Endodermal cell (in vitro differentiated cells): Measurements from ENCODE around the gene CDKN3. TPM values are rescaled to one million over a fixed set of nuclear protein-coding genes. Genes with fewer than 3 reads are reported as not detected.

Experiments
- DNase-seq: peaks from one replicate; pipeline ENCODE4 v3.0.0-alpha.2; 2017
- H3K27ac ChIP-seq: 2 replicates; pipeline ENCODE4 v1.5.1; 2013; ENCODE audit warnings: mild to moderate bottlenecking, low read depth, low read length, moderate library complexity
- H3K27me3 ChIP-seq: 2 replicates; pipeline ENCODE4 v1.6.1; 2013; ENCODE audit warnings: mild to moderate bottlenecking, low read length, moderate library complexity; ENCODE audit not compliant: insufficient read depth, control insufficient read depth, poor library complexity, severe bottlenecking
- H3K36me3 ChIP-seq: 2 replicates; pipeline ENCODE4 v1.7.0; 2013; ENCODE audit warnings: mild to moderate bottlenecking, low read length, moderate library complexity; ENCODE audit not compliant: control insufficient read depth, insufficient read depth
- H3K4me1 ChIP-seq: one replicate; pipeline ENCODE4 v1.7.0; 2013; ENCODE audit warnings: low read length; ENCODE audit not compliant: control insufficient read depth, insufficient read depth
- H3K4me3 ChIP-seq: 2 replicates; pipeline ENCODE4 v1.5.1; 2013; ENCODE audit warnings: mild to moderate bottlenecking, low read length, moderate library complexity
- H3K9ac ChIP-seq: 2 replicates; pipeline ENCODE4 v1.6.1; 2013; ENCODE audit warnings: mild to moderate bottlenecking, low read length, moderate library complexity; ENCODE audit not compliant: poor library complexity, severe bottlenecking; ENCODE audit errors: extremely low read depth
- H3K9me3 ChIP-seq: 2 replicates; pipeline ENCODE4 v1.6.1; 2013; ENCODE audit warnings: mild to moderate bottlenecking, low read length, moderate library complexity; ENCODE audit not compliant: control insufficient read depth
- H3K27ac Mint-ChIP-seq: 2 replicates; pipeline ENCODE4 v1.8.0; 2020; ENCODE audit warnings: mixed read lengths
- H3K27me3 Mint-ChIP-seq: 2 replicates; pipeline ENCODE4 v1.8.0; 2021; ENCODE audit warnings: mild to moderate bottlenecking, mixed read lengths; ENCODE audit not compliant: insufficient read depth
- H3K36me3 Mint-ChIP-seq: 2 replicates; pipeline ENCODE4 v1.8.0; 2020; ENCODE audit warnings: low read depth, mixed read lengths
- H3K4me1 Mint-ChIP-seq: 2 replicates; pipeline ENCODE4 v1.8.0; 2020; ENCODE audit warnings: mixed read lengths
- H3K4me3 Mint-ChIP-seq: 2 replicates; pipeline ENCODE4 v1.8.0; 2020; ENCODE audit warnings: mild to moderate bottlenecking, moderate library complexity, mixed read lengths
- H3K9me3 Mint-ChIP-seq: 2 replicates; pipeline ENCODE4 v1.8.0; 2020; ENCODE audit warnings: mild to moderate bottlenecking, mixed read lengths
- CTCF ChIP-seq: fragments of 200-600 bp; sonication (generic); conservative IDR thresholded peaks from 2 replicates; pipeline ENCODE4 v1.5.0; 2021; ENCODE audit warnings: antibody characterized with exemption, mild to moderate bottlenecking
- WGBS, 2 experiments: methylation state at CpG; one replicate each; pipeline versions ENCODE4 v1.1.5 to v1.1.7; 2013; ENCODE audit warnings: missing lambda C conversion rate in 2 of 2, mixed read lengths in 1 of 2; ENCODE audit not compliant: insufficient coverage in 1 of 2, insufficient read length in 1 of 2; 5-methylcytosine and 5-hydroxymethylcytosine counted together
- total RNA-seq, 2 donors: library from RNA; stranded (reverse); fragmentation: NEBNext Ultra II Directional in 1 of 2; extraction: Animal tissue kit (Norgen Biotek cat#: 25700) in 1 of 2; gene quantifications; 2 replicates in 1 of 2; 3 replicates in 1 of 2; pipeline ENCODE4 v1.2.1, GENCODE V29; 2021

The CDKN3 gene
- total RNA-seq, 2 donors from 2014 or later = 31.5 to 39.8 TPM

DNA sequence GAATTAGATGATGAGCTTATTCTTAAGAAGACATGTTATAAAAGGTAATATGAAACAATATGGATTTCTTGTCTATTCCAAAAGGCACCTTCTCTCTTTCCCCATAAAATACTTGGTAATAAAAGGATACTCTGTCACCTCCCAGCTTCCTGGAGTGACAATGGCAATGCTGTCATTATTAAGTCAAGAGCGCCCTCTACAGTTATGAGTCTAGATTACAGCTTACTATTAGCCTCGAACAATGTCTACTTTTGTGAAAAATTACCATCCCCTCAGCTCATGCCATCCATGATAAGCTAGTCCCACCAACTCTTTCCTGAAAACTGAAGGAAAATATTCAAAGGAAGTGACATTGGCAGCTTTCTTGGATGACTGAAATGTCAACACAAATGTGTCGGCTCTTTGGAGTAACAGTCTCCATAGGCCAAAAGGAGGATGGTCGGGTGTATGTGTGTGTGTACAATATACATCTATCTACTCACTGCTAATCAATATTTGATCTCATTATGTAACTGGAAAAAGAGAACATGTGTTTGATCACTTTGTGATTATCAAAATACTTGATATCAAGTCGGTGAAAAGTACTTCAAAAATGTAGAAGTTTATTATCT is 48.7 kb upstream of the CDKN3 start:
- no peak overlapping the region for H3K9ac ChIP-seq
- no peak overlapping the region for H3K27ac Mint-ChIP-seq
- peak; percentile 90 for TF ChIP-seq CTCF
- H3K9me3 Mint-ChIP-seq = peaks cover 2% of the 10 kb centered on the region
- H3K36me3 ChIP-seq = no peaks in the 10 kb centered on the region
- peaks cover 9% of the 10 kb centered on the region for H3K4me1 Mint-ChIP-seq
- H3K4me1 ChIP-seq = no peaks in the 10 kb centered on the region
- no peaks in the 10 kb centered on the region for H3K27me3 ChIP-seq
- no peak overlapping the region for H3K4me3 ChIP-seq
- H3K9me3 ChIP-seq = peaks cover 2% of the 10 kb centered on the region
- no peaks in the 10 kb centered on the region for H3K27me3 Mint-ChIP-seq
- H3K27ac ChIP-seq = no peak overlapping the region
- no peak overlapping the region for H3K4me3 Mint-ChIP-seq
- DNase-seq = no peak
- no peaks in the 10 kb centered on the region for H3K36me3 Mint-ChIP-seq
- 32 to 47% methylated on average over 3 to 4 of the region's 5 CpGs for WGBS, 2 experiments

- H3K27ac Mint-ChIP-seq = no peak overlapping the region
These were observed 47.7 kb upstream of the CDKN3 start for GRCh38 chr14:54348923-54349620.

DNA sequence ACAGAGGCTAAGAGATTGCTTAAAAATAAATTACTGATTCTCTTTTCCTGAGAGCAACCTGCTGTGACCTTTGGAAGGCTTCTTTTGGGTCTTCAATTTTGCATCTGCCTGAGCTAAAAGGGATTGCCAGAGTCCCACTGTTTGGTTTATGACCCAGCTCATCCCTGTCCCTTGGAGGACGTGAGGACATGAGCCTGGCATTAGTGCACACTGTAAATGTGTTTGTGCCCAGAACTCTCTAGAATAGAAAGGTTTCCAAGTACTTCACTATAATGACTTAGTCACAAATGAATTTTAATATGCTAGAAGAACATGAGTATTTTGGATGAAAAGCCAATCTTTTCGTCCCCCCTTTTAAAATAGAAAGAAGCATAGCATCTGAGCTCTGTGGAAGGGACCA is 47.1 kb upstream of the CDKN3 start:
- Mint-ChIP-seq H3K27ac (no peak overlapping the region), H3K9me3 (peaks cover 12% of the 10 kb centered on the region), H3K27me3 (peaks cover 2% of the 10 kb centered on the region), H3K36me3 (peaks cover 1% of the 10 kb centered on the region), H3K4me3 (no peak overlapping the region), H3K4me1 (peaks cover 13% of the 10 kb centered on the region)
- Histone ChIP-seq H3K9ac (no peak overlapping the region), H3K36me3 (no peaks in the 10 kb centered on the region), H3K27ac (no peak overlapping the region), H3K4me1 (no peaks in the 10 kb centered on the region), H3K27me3 (no peaks in the 10 kb centered on the region), H3K4me3 (no peak overlapping the region), H3K9me3 (peaks cover 16% of the 10 kb centered on the region)
- WGBS, 2 experiments = 94% methylated on average over 2 of the region's 2 CpGs; no CpG with 5 or more reads in 1 of the 2 experiments
- no peak for TF ChIP-seq CTCF
- DNase-seq = no peak

More at GRCh38 chr14:54348923-54349620, 47.7 kb upstream of the CDKN3 start:
- Mint-ChIP-seq H3K27me3 (peaks cover 1% of the 10 kb centered on the region), H3K4me1 (peaks cover 10% of the 10 kb centered on the region), H3K4me3 (no peak overlapping the region), H3K36me3 (peaks cover 1% of the 10 kb centered on the region), H3K9me3 (peaks cover 7% of the 10 kb centered on the region)
- Histone ChIP-seq H3K36me3 (no peaks in the 10 kb centered on the region), H3K9ac (no peak overlapping the region), H3K27me3 (no peaks in the 10 kb centered on the region), H3K27ac (no peak overlapping the region), H3K4me1 (no peaks in the 10 kb centered on the region), H3K4me3 (no peak overlapping the region), H3K9me3 (peaks cover 12% of the 10 kb centered on the region)
- TF ChIP-seq CTCF = no peak
- 89 to 90% methylated on average over 13 to 22 of the region's 24 CpGs for WGBS, 2 experiments
- DNase-seq = peak; percentile 65
